ENCODE results near the gene GPSM1.
"Not testable (repeated sequence)": the region's sequence is repeated elsewhere in the genome, so short reads cannot be mapped to it uniquely, and the experiment has no call there.

Gene GPSM1

DNA sequence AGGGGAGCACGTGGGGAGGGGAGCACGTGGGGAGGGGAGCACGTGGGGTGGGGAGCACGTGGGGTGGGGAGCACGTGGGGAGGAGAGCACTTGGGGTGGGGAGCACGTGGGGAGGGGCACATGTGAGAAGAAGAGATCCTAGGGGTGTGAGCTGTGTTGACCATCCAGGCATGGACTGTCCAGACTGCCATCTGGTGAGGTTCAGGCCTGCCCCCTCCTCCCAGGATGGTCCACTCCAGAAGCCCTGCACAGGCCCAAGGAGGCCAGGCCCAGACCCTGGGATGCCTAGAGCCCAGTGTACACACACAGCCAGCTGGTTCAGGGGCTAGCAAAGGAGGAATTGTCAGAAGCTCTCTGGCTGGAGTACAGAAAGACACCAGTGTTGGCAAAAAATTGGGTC is 70.3 kb downstream of the GPSM1 start:
- DNase-seq (ENCODE audit: low read depth): no peak

DNA sequence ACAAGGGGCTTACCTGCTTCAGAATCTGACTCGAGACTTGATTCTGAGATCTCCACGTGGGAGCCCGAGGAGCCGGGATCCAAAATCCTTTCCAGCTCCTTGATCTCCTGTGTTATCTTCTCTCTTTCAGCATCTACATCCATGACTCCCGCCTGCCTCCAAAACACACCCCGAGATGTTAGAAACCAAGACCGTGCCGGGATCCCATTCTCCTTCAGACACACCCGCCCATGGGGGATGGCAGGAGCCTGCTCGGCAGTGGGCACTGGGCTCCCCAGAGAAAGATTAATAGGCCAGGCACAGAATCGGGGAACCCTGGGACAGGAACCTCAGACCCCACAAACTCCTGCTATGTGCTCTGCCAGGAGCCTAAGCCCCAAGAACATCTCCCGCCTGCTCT is 70.9 kb downstream of the GPSM1 start:
- DNase-seq (ENCODE audit: low read depth): no peak

DNA sequence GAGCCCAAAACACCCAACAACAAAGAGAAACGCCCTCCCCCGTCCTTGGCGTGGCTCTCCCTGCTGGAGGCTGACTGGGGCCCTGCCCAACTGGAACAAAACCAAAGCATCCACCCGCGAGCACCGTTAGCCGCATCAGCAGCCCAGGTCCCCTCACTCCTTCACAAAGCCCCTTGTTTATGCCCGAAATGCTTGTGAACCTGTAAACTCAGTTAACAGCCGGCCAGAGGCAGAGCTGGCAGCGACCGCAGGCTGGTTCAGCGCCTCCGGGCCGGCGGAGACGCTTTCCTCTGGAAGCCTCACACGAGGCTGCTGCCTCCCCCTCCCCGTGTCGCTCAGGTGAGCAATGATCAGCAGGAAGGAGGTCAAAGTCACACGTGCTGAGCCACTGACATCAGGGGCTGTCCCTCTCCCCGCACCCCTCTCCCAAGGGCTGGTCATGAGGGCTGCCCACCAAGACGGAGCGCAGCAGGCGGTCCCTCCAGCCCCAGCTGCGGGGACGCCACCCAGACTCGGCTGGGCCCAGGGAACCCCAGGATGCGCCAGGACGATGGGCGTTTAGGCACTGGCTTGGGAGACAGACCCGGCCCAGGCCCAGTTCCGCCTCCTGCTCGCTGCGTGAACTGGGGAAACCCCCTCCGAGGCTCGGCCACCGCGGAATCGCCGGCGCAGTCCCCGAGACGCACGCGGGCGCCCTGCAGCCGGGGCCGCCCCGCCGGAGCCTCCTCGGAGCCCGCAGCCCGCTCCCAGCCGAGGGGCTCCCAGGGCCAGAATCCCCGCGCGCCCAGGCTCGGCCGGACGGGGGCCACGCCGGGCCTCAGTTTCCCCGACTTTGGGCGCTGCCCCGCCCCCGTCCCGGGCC is 72.1 kb downstream of the GPSM1 start:
- no peak for DNase-seq (ENCODE audit: low read depth)

DNA sequence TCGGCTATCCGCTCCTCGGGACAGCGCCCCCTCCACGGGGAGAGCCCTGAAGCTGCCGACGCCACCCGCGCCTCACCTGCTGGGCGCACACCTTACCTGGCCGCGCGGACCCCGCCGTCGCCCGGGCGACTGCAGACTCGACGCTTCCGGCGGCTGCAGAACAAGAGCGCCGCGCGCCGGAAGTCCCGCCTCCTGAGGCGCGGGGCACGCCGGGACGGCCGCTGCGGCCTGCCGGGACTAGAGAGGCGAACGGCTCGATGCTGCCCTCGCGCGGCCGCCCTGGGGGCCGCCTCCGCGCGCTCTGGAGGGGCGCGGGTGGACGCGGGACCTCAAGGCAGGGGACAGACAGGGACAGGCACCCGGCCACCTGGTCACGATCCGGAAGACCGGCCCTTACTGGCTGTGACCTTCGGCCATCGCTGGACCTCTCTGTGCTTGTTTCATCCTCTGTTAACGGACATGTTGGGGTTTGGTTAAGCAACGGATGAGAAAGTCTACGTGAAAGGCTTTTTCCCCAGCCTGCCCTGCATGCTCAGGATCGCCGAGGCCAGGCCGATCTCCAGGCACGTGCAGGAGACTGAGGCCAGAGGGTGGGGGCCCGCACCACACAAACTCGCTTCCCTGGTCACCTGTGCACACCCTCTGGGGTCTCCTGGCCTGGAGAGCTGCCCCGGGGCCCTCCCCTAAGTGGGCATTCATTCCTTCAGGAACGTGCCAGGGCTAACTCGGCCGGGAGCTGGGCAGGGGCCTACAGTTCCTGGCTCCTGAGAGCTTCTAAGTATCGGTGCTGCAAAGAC is 72.9 kb downstream of the GPSM1 start, which contains the start of gene SNAPC4:
Gene SNAPC4, minus strand, starts transcription at position 133 of the 797 bp plus-strand sequence. CDS start 1,742 bp downstream, outside the sequence.
- DNase-seq (ENCODE audit: low read depth): peak; percentile 70

DNA sequence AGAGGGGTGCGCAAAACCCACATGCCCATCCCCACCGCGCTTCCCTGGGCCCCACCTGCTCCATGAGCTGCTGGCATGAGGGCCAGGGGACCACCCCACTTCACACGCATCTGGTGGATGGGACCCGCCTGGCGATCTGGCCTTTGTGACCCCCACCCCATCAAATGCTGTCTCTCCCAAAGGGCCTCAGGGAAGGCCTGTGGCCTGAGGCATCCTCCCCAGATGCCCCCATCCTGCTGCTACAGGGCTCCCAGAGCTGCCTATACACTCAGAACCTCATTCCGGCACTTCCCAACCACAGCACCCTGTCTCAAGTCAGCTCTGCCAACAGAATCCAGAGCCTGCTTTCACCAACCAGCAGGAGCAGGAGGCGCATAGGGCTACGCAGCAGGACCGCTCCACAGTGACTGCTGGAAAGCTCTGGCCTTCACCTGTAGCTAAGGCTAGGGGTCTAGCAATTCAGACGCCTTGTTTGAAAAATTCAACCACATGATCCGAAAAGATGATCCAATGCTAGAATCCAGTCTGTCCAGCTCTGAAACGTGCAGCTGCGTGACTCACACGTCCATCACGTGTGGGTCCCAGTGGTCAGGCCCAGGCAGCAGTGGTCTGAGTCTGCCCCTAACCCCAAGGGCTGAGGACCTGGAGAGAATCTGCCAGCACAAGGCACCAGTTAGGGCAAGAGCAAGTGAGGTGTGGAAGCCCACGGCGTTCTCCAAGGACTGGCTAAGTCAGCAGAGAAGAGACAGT is 74.0 kb downstream of the GPSM1 start:
- no peak for DNase-seq (ENCODE audit: low read depth)

DNA sequence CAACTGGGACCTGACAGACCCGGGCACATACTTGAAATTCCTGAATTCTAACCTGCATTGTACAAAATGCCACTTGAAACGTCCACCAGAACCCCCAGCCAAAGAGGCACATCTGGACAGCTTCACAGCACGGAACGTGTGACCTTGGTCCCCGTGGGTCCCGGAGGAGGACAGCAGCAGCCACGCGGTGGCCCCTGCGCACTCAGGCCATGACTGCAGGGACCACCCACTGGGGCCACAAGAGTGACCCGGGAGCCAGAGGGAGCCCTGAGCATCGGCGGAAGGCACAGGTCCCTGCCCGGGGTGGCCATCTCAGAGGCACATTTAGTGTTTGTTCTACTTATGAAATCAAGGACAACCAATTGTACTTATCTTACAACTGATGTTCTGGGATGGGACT is 74.7 kb downstream of the GPSM1 start:
- DNase-seq (ENCODE audit: low read depth): no peak

DNA sequence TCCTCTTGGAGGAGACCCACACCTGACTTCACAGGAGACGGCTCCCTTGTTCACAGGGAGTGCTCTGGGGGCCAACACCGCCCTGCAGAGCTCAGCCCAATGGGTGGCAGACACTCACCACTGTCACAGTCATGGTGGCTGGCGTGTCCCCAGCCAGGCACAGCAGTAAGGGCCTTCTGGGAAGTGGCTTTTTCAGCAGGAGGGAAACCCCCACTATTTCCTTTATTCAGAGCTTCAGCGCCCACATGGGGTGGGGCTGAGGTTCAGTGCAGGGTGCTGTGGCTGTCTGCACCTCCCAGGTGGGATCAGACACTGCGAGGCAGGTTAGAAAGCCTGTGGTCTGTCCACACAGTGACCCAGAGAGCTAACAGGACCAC is 76.2 kb downstream of the GPSM1 start:
- DNase-seq (ENCODE audit: low read depth): peak; percentile 47

DNA sequence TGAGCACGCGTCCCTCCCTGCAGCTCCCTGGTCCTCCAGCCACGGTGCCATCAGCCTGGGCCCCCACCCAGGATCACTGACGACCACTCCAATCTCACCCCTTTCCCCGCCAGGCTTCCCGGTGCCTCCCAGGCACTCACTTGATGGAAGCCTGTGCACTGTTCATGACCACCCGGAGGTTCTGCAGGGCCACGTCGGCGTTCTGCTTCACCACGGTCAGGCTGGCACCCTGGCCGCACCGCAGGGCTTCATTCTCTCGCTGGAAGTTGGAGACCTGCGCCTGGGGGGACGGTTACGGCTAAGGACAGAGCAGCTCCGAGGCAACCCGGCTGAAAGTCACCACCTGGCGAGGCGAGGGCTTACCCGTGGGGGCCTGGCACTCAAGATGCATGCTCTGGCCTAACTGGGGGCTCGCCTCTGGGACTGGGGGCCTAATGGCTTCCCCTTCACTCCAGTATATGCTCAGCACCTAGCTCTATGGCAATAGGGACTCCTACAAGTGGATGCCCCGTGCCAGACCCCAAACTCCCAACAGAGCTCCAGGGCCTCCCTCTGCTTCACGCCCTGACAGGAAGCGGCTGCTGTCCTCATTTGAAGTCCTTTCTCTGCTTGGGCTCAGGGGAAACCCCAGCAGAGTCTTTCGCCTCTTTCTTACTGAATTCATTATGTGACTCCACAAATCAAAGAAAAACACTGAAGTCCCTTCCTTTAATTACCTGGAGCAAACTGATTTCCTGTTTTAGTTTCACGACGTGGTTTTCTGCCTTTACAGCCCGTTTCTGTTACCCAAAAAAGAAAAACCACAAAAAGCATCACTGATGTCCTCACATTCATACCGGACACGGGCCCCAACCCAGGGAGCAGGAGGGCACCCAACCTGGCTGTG is 76.8 kb downstream of the GPSM1 start:
- DNase-seq (ENCODE audit: low read depth): peak; percentile 15

DNA sequence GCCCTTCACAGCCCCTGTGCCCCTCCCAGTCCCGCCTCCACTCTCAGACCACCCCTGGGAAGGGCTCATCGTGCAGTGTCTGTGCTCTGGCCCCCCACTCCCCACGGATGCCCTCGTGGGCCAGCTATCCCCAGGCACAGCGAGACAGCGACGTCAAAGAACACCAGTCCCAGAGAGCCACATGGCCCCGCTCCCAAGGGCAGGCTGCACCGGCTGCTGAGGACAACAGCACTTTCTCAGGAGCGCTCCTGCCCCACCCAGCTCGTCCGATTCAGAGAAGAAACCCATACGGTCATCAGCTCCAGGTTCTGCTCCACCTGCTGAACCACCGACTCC is 77.4 kb downstream of the GPSM1 start:
- no peak for DNase-seq (ENCODE audit: low read depth)

DNA sequence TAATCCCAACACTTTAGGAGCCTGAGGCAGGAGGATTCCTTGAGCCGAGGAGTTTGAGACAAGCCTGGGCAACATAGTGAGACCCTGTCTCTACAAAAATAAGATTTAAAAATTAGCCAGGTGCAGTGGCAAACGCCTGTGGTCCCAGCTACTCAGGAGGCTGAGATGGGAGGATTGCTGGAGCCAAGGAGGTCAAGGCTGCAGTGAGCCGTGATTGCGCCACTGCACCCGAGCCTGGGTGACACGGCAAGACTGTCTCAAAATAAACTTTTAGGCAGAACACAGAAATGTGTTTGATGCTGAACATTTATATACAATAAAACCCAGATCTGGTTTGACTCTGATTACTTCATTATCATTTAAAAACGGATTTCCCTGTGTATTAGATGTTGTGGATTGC is 78.1 kb downstream of the GPSM1 start:
- no peak for DNase-seq (ENCODE audit: low read depth)

DNA sequence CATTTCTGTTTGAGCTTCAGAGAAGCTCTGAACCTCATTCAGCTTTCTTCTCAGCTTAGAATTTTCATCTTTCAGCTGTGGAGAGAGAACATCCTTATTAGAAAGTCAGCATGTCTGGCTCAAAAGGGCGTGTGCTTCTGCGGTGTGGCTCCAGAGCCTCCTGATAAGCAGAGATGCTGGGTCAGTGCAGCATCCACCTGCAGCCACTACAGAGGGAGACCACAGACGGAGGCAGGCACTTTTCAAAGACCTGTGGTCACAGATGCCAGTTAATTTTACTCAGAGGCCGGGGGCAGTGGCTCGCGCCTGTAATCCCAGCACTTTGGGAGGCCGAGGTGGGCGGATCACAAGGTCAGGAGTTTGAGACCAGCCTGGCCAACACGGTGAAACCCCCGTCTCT is 78.6 kb downstream of the GPSM1 start:
- DNase-seq (ENCODE audit: low read depth): not testable (repeated sequence)

DNA sequence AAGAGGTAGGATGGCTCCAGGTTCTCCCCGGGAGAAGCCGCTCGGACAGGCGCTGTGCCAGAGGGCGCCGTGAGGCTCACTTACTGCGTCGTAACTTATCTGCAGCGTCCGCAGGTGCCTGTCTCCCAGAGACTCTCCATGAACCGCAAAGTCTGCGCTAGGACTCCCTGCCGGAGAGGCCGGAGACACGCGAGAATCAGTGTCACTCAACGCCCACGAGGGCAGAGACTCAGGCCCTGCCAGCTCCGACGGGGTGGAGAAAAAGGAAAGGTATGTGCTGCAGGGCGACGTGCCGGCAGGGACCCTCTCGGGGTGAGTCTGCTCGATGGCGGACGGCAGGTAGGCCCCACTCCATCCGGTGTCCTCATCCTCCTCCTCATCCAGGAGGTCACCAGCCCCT is 79.7 kb downstream of the GPSM1 start:
- DNase-seq (ENCODE audit: low read depth): not testable (repeated sequence)

DNA sequence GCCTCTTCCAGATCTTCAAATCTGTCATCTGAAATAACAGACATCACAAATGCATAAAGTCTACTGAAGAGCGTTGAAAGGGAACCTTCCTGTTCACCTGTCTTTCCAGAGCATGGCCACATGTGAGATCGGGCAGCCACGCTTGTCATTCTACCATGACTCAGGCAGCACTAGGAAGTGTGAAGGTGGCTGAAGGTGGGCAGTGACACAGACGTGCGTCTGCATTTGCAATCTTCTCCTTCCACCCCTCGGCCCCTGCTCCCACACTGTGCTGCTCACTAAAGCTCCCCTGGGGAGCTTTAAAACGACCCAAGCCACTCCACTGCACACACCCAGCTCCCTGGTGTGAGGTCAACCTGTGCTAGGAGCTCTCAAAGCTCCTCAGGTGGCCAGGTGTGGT is 80.6 kb downstream of the GPSM1 start:
- DNase-seq (ENCODE audit: low read depth): no peak

All from stimulated activated CD8-positive, alpha-beta memory T cell treated with anti-CD3 and anti-CD28 coated beads, Interleukin-12 subunit alpha, Interleukin-12 subunit beta, amount 100 ng/mL, for 1 hour (primary cell).